ENCODE results near the gene KIFC3.

The KIFC3 gene

DNA sequence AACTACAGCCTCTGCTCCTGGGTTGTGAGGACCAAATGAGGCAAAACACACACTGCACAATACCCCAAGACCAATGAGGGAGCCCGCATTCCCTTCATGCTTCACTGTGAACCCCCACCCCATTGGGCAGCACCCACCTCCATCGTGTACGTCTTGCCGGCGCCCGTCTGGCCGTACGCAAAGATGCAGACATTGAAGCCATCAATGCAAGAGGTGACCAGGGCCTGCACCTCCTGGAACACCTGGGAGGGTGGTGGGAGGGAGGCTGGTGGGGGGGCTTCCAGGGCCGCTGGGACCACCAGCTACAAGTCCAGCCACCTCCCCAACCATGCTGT lies 38.3 kb downstream of the KIFC3 start:
- no peak for DNase-seq (ENCODE audit: low read depth)

- no peak for DNase-seq (ENCODE audit: low read depth)
Observed at GRCh38 chr16:57763285-57764005, 38.8 kb downstream of the KIFC3 start.

DNA sequence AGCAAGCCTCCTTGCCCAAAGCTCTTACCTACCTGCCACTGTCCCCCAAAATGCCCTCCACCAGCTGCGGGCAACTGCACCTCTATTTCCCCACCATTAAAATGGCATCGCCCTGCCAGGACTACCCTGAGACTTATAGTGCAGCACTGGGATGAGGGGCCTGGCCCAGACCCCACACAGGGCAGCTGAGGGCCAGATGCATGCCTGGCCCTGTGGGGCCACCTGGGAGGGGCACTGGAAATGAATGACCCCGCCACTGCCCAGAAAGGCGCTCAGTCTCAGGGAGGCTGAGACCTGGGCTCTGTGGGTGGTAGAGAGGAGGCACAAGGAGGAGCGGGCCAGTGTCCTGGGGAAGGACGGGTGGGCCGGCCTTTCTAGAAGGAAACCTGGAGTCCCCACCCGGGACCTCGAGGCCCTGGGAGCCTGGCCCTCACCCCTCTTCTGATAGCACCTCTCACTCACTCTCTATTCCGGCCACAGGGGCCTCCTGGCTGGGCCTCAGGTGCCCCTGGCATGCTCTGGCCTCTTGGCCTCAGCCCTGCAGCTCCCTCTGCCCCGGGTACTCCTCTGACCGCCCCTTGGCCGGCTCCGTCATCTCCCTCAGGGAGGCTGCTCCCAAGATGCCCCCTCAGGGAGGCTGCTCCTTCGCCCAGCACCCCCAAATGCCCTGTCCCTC lies 39.8 kb downstream of the KIFC3 start:
- DNase-seq (ENCODE audit: low read depth) = no peak

DNA sequence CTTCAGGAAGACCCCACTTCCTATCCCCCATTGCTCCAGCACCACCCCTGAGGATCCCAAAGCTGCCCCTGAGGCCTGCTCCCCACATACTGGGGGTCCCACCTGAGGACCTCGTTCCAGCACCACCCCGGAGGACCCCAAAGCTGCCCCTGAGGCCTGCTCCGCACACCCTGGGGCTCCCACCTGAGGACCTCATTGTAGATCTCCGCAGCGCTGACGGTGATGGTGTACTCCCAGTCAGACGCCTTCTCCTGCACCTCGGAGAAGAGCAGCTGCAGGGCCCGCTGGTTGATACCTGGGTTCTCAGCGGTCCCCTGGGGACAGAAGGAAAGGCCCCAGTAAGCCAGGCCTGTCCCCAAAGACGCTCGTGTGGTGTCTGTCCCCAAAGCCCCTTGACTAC lies 40.3 kb downstream of the KIFC3 start:
- no peak for DNase-seq (ENCODE audit: low read depth)

DNA sequence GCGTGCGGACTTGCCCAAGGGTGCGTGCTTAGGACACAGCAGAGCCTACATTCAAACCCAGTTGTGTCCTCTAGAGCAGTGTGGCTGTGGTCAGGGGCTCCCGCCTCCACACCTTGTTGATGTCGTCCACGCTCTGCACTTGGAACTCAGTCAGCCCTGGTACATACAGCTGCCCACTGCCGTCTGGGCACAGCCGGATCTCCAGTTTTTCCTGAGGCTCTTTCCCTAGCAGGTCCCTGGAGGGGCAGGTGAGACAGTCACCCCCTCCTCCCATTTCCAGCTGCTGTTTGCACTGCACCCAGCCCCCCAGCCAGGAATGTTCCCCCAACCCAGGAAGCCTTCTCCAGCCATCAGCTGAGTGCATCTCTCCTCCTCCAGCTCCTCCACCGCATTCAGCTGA lies 41.0 kb downstream of the KIFC3 start:
- DNase-seq (ENCODE audit: low read depth) = no peak

GRCh38 chr16:57760357-57761160 lies 41.7 kb downstream of the KIFC3 start:
- DNase-seq (ENCODE audit: low read depth) = no peak

DNA sequence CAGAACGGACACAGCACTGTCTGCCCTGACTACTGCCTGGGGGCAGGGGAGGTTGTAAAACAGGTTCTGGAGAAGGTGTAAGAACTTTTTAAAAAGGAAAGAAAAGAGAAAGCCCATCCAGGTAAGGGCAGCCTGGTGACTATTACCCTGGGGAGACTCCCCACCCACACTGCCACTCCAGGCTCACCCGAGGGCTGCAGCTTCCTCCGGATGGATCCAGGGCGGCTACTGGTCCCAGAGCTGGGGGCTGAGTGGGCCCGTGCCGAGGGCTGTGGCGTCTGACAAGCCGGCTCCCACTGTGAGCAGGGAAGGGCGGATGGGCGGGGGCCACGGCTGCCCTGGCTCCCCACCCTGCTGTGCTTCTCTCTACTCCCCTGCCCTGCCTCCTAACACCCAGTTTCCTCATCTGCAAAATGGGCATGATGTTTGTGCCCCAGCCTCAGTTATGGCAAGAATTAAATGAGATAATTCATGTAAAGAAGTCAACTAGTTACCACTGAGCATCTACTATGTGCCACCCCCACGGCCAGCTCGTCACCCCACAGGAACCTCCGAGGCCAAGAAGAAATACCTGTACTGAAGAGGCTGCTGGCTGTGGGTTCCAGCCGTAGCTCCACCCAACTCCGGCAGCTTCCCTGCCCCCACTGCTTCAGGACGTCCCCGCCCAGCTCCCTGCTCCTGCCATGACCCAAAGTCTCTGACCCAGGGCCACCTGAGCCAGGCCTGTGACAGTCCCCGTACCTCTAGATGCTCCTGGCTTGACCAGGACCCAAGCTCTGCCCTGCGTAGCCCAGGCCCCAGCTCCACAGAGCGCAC lies 42.5 kb downstream of the KIFC3 start:
- DNase-seq (ENCODE audit: low read depth) = no peak

DNA sequence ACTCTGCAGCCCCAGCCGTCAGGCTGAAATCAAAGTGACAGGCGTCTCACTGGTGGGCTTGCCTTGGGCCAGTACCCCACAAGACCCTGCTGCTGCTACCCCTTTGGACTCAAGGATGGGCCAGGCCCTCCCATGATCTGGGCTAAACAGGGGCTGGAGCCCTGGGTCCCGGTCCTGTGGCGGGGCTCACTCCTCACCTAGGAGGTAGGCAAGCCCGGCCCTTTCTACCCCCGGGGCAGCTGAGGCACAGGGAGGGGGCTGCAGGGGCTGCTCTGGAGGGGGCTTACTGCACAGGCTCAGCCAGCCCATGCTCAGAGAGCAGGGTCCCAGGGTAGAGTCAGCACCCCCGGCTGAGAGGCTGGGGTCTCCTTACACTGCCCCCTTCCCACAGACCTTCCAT lies 43.2 kb downstream of the KIFC3 start:
- no peak for DNase-seq (ENCODE audit: low read depth)

GRCh38 chr16:57758331-57759117 lies 43.8 kb downstream of the KIFC3 start:
- DNase-seq (ENCODE audit: low read depth) = no peak

- no peak for DNase-seq (ENCODE audit: low read depth)
Observed at GRCh38 chr16:57757883-57758282, 44.4 kb downstream of the KIFC3 start.

DNA sequence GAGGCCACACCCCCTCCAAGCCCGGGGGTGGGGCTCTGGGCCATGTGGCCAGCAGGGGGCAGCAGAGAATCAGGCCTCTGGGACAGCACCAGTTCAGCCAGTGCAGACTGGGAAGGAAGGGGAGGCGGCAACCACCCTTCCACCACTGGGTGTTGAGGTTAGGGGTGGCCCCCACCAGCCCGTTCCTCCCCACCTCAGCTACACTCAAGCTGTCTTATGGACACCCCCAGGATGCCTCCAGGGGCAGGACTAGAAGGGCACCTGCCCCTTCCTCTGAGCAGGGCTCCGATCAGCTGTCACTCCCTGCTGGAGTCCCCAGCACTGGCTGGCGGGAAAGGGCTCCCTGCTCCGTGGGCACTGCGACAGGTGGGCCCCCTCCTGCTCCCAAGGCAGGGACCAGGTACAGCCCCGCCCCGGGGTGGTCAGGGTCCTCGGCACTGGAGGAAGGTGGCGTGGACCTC lies 44.9 kb downstream of the KIFC3 start:
- DNase-seq (ENCODE audit: low read depth) = no peak

DNA sequence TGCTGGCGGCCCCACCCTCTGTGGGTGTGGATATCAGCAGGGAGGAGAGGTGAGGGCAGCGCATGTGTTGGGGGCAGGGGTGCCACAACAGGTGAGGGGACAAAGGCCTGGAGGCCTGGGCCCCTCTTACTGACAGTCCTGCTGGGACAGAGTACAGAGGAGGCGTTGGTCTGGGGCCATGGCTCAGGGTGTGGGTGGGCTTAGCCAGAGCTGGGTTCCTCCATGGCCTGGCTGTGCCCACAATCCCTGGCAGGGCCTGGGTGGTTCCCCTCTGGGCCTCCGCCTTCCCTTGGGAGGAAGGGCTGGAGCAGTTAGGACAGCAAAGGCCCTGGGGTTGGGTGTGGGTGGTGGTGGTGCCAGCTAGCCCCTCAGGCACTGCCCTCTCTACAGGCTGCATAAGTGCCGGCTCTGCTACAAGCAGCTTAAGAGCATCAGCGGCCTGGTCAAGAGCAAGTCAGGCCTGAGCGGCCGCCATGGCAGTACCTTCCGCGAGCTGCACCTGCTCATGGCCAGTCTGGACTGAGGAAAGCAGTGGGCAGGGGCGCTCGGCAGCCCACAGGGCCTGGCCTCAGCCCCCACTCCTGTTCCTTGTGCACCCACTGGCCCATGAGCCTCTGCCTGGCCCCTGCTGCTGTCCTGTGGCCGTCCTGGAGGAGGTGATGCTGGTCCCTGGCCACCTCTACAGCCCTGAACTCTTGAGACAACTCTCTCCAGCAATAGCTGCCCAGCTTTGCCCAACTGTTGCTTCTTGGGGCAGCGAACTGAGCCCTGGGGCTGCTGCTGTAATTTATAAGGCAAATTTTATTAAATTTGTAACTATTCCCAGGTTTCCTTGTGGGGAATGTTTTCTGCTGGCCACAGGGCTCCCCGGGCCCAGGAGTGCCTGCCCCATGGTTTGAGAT lies 45.6 kb downstream of the KIFC3 start:
- DNase-seq (ENCODE audit: low read depth) = no peak

GRCh38 chr16:57755726-57756423 lies 46.4 kb downstream of the KIFC3 start:
- no peak for DNase-seq (ENCODE audit: low read depth)

DNA sequence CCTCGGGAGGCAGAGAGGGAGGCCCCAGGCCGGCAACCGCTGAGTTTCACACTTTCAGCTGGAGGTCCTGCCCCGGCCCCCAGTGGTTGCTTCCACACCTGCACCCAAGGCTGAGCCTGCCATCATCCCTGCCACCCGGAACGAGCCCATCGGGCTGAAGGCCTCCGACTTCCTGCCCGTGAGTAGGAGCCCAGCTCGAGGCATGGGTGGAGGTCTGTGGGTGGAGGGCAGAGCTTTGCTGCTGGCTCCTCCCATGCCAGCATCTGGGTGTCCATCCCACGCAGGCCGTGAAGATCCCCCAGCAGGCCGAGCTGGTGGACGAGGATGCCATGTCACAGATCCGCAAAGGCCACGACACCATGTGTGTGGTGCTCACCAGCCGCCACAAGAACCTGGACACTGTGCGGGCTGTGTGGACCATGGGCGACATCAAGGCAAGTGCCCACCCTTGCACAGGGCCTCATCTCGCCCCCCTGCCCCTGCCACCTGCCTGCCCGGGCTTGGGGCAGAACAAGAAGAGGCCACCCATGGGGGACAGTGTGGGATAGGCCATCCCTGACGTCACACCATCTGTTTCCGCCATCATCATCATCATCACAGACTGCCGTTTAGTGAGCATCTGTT lies 47.1 kb downstream of the KIFC3 start:
- DNase-seq (ENCODE audit: low read depth) = no peak

DNA sequence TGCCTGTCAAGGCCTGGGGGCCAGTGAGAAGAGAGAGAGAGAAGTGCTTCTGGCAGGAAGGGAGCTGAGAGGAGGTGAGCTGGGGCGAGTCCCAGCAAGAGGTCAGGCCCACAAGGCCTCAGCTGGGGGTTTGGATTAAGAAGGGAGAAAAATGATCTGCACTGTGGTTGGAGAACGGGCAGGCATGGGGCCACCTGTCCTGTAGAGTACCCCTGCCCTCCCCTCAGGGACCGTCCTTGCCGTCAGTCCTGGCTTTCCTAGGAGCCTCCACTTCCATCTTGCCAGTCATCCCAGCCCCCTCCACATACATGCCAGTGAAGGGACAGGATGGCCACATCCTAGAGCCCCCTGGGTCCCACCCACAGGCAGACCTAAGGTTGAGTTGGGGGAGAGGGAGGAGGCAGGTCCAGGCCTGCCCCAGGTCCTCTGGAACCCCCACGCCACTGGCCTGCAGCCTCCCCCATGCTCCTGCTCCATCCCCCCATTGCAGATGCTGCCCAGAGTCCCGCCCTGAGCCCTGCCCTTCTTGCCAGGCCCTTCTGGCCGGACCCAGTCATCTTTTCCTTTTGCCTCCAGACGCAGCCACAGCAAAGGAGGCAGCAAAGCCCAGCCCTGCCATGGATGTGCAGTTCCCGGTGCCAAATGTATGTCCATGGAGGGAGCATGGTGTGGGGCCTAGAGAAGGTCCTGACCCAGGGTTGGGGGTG lies 47.8 kb downstream of the KIFC3 start:
- DNase-seq (ENCODE audit: low read depth) = no peak

DNA sequence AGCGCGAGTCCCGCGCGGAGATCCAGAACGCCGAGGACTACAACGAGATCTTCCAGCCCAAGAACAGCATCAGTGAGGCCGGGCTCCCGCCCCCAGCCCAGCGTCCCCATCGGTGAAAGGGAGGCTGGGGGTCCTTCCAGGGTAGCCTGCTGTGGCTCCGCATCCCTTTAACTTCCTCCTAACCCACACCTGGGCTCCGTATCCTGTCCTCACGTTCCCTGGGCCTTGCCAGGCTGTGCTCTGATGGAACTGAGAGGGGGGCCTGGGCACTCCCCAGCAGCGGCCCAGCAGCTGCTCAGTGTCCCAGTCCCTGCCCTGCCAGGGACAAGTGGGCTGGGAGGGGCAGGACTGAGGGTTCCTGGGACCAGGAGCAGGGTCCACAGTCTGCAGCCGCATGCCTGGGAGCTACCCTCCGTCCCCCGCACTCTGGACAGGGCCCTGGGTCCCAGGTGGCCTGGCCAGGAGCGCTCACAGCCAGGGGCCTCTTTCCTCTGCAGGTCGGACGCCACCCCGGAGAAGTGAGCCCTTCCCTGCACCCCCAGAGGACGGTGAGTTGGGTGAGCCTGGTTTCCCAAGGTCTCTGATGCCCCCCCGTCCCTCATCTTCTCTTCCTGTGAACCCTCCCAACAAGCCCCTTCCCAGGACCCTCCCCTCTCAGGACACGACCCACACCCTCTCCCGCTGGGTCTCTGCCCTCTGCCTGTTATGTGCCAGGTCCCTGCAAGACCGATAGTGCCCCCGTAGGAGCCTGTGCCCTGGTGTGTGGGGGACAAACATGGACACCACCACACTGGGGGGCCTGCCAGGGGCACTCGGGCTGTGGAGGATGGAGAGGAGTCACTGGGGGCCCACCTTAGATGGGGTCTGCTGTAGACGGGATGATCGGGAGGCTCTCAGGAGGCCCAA lies 48.6 kb downstream of the KIFC3 start:
- DNase-seq (ENCODE audit: low read depth) = no peak
